ENCODE data around the gene CTSK.
"Not testable (repeated sequence)": the region's sequence is repeated elsewhere in the genome, so short reads cannot be mapped to it uniquely, and the experiment has no call there.

CTSK gene

DNA sequence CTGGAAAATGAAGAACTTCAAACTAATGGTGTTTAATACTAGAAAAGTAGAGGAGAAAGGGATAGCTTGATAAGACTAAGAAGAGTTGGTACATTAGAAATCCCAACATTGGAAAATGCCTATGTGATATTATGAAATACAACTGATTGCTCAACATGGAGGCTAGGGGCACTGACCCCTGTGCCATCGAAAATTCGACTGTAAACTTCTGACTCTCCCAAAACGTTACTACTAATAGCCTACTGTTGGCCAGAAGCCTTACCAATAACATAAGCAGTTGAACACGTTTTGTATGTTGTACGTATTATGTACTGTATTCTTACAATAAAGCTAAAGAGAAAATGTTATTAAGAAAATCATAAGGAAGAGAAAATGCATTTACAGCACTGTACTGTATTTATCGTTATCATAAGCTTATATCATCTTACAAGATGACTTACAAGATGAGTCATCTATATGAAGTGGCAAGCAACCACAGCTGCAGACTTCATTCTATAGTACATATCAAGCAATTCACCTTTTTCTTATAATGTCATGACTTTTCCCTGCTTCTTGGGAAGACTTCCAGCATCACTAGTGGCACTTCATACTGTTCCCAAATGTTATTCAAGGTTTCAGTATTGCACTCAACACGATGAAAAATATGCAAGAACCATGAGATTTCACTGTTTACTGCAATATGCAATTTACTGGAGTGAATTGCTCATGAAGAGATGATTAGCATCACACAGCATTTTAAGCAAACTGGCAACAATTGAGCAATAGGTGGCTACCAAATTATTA, 12.9 kb upstream of the CTSK start:
- H3K27me3 Mint-ChIP-seq, result no peaks in the 10 kb centered on the region
- H3K36me3 Mint-ChIP-seq (ENCODE audit: low read depth), result peaks cover 31% of the 10 kb centered on the region
- peaks cover 7% of the 10 kb centered on the region for H3K4me1 Mint-ChIP-seq (ENCODE audit: low read depth)
- no peak overlapping the region for H3K4me3 Mint-ChIP-seq
- intact Hi-C loops (cut with micrococcal nuclease), result loop anchor here (10.0 kb wide), 1 partner anchor 124 kb away; no protein-coding TSS in a partner anchor
- no peak overlapping the region for H3K27ac Mint-ChIP-seq
- no peaks in the 10 kb centered on the region for H3K9me3 Mint-ChIP-seq

DNA sequence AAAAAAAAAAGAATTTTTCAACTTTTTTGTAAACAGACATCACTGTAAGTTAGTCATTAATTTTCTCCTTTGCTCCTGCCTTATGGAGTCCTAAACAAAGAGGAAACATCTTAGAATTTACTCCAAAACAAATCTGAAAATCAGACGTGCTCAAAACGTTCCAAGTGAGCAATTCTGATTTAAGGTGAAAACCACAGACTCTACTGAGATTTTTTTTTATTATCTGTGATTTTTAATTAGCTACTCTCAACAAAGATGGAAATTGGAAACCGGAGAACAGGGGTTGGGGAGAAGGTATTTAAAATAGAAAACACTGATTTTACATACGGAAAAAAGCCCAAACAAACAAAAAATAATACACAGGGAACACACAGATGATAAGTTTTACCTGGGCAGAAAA, 7.8 kb upstream of the CTSK start:
- Mint-ChIP-seq H3K27ac (no peak overlapping the region), H3K36me3 (ENCODE audit: low read depth) (no peaks in the 10 kb centered on the region), H3K27me3 (no peaks in the 10 kb centered on the region), H3K9me3 (no peaks in the 10 kb centered on the region), H3K4me1 (ENCODE audit: low read depth) (peaks cover 7% of the 10 kb centered on the region), H3K4me3 (no peak overlapping the region)
- intact Hi-C loops (cut with micrococcal nuclease), result no loop called here

DNA sequence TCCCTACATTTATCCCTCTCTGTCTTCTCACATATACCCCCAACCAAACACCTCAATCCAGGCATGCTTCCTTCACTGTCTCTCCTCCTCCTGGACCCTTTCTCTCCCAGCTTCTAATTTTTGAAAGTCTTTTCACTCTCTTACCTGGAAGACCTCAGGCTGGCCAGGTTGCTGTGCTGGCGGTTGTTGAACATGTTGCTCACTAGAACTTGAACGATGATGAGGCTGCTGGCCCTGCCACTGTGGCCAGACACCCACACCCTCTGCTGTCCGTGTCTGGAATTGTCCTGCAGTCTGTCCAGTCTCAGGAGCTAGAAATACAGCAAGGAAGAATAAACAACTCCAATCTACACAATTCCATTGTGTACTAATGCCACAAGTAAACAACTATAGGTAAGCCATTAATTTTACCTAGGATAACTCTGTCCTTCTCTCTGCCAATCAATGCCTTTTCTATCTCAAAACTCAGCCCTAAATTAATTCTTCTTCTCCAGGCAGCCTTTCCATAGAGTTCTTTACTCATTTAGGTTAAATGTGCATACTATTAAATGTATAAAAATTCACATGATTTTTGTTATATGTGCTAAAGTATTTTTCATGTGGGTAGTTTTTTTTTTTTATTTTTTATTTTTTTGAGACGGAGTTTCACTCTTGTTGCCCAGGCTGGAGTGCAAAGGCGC, 5.1 kb upstream of the CTSK start:
- Mint-ChIP-seq H3K4me3 (no peak overlapping the region), H3K27ac (no peak overlapping the region), H3K9me3 (no peaks in the 10 kb centered on the region), H3K36me3 (ENCODE audit: low read depth) (peaks cover 8% of the 10 kb centered on the region), H3K27me3 (no peaks in the 10 kb centered on the region), H3K4me1 (ENCODE audit: low read depth) (peaks cover 15% of the 10 kb centered on the region)
- intact Hi-C loops (cut with micrococcal nuclease), result loop anchor here (1.0 kb wide), 1 partner anchor 53 kb away; no protein-coding TSS in a partner anchor

DNA sequence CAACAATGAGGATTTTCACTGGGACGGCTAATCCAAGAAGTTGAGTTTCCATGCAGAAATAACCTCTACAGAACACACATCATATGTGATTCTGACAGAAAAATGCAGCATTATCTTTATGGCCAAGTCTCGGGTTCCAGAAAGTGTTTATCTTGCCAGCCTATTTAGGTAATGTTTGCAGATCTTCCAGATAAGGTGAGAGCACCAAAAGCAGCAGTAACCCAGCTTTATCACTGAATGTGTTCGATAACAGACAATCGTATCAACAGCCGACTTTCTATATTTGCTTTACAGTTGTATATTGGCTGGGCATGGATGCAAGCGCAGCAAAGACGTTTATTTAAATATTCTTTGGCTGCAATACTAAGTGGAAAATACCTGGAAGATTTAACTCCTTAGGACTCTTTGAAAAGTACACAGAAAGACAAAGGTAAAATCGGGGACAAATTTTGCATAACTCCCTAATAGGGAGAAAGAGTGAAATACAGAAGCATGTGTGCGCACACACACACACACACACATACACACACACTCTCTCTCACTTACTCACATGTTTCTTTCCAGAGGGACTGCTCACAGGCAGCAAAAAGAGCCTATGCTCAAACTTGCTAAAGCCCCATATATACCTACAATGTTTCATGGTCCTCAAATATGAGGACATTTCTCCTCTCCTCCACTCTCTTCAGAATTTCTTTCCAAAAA, 3.0 kb upstream of the CTSK start:
- no peaks in the 10 kb centered on the region for H3K27me3 Mint-ChIP-seq
- H3K27ac Mint-ChIP-seq, result no peak overlapping the region
- no peak overlapping the region for H3K4me3 Mint-ChIP-seq
- intact Hi-C loops (cut with micrococcal nuclease), result loop anchor here (2.0 kb wide), 1 partner anchor 14 kb away; no protein-coding TSS in a partner anchor
- peaks cover 34% of the 10 kb centered on the region for H3K4me1 Mint-ChIP-seq (ENCODE audit: low read depth)
- peaks cover 8% of the 10 kb centered on the region for H3K36me3 Mint-ChIP-seq (ENCODE audit: low read depth)
- no peaks in the 10 kb centered on the region for H3K9me3 Mint-ChIP-seq

DNA sequence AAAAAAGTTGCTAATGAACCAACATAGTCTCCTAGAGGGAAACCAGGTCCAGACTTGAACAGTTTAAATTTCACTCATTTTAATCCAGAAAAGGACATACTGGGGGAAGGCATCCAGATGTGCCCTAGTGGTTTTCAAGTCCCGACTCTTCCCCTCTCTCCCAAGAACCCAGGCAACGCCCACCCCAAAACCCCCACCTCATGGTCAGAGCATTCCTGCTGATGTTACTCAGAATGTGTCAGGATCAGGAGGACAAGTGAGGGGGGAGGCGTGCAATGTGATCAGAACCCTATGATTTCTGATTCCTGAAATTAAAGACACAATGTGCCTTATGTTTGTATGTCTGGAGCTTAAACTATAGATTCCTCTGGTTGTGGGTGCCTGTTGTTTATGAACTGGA, 1.6 kb upstream of the CTSK start:
- no peaks in the 10 kb centered on the region for H3K9me3 Mint-ChIP-seq
- H3K27ac Mint-ChIP-seq, result no peak overlapping the region
- H3K4me1 Mint-ChIP-seq (ENCODE audit: low read depth), result peaks cover 34% of the 10 kb centered on the region
- H3K4me3 Mint-ChIP-seq, result no peak overlapping the region
- peaks cover 14% of the 10 kb centered on the region for H3K36me3 Mint-ChIP-seq (ENCODE audit: low read depth)
- intact Hi-C loops (cut with micrococcal nuclease), result loop anchor here (2.0 kb wide), 1 partner anchor 13 kb away; no protein-coding TSS in a partner anchor
- H3K27me3 Mint-ChIP-seq, result no peaks in the 10 kb centered on the region

DNA sequence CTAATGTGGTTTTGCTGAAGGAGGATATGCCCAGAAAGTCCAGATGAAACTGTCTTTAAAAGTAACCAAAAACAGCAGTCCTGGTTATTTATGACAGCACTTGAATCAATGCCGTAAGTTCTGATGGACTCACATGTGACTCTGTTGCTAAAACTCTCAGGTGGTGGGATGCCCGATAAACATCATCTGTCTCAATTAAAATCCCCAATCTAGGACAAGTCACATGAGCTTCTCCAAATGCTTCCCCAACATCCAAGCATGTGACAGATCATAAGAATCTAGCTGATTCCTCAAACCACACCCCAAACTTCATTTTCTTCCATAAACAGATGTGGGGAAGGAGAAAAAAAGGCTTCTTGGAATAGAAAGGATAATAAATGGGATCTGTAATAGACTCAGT, 786 bp upstream of the CTSK start:
- peaks cover 34% of the 10 kb centered on the region for H3K4me1 Mint-ChIP-seq (ENCODE audit: low read depth)
- no peak overlapping the region for H3K27ac Mint-ChIP-seq
- H3K9me3 Mint-ChIP-seq, result no peaks in the 10 kb centered on the region
- H3K4me3 Mint-ChIP-seq, result no peak overlapping the region
- peaks cover 21% of the 10 kb centered on the region for H3K36me3 Mint-ChIP-seq (ENCODE audit: low read depth)
- H3K27me3 Mint-ChIP-seq, result no peaks in the 10 kb centered on the region
- intact Hi-C loops (cut with micrococcal nuclease), result no loop called here

DNA sequence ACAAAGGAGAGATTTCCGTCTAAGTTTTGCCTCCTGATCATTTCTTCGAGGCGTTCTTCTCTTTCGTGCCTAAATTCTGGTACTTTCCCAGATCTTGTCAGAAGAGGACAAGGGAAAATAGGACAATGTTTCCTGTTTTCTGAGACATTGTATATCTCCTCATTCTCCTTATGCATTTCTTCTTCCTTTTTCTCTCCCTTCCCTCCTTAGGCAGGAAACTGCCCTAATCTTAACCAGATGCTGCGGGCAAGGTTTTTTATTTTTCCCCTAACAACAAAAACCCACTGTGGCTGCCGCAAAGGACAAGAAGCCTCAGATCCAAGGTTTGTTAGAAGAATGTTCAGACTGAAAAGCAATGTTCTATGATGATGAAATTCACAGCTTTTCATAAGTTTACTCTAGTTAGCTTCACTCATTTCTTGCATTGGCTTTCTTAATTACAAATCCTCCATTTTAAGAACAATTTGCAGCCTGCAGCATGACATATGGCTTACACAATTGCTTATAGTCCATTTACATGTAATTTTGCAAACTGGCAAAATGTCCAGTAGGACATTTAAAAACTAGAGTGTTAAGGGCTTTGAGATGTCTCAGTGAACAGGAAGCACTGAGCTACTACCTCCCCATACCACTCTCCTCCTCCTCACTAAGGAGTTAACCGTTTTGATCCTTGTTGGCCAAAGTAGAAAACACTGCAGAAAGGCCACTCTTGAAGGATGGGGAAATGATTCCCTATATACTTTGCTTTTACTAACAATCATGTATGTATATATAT, 624 bp downstream of the CTSK start:
- H3K9me3 Mint-ChIP-seq, result no peaks in the 10 kb centered on the region
- intact Hi-C loops (cut with micrococcal nuclease), result no loop called here
- H3K27me3 Mint-ChIP-seq, result no peaks in the 10 kb centered on the region
- H3K4me1 Mint-ChIP-seq (ENCODE audit: low read depth), result peaks cover 34% of the 10 kb centered on the region
- H3K36me3 Mint-ChIP-seq (ENCODE audit: low read depth), result peaks cover 26% of the 10 kb centered on the region
- peak overlapping the region; percentile 66 for H3K27ac Mint-ChIP-seq
- no peak overlapping the region for H3K4me3 Mint-ChIP-seq

DNA sequence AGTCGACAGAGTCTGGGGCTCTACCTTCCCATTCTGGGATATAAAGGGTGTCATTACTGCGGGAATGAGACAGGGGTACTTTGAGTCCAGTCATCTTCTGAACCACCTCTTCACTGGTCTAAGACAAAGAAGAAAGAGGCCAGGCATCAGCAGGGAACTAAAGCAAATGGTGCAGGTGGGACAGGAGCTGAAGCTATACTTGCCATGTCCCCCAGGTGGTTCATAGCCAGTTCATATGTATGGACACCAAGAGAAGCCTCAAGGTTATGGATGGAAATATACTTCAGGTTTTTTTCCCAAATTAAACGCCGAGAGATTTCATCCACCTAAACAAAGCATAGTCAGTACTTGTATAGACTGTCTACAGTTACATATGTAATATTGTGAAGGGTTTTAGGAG, 2.2 kb downstream of the CTSK start:
- H3K4me3 Mint-ChIP-seq, result no peak overlapping the region
- no peaks in the 10 kb centered on the region for H3K9me3 Mint-ChIP-seq
- H3K27ac Mint-ChIP-seq, result peak overlapping the region; percentile 66
- intact Hi-C loops (cut with micrococcal nuclease), result no loop called here
- peaks cover 29% of the 10 kb centered on the region for H3K36me3 Mint-ChIP-seq (ENCODE audit: low read depth)
- no peaks in the 10 kb centered on the region for H3K27me3 Mint-ChIP-seq
- H3K4me1 Mint-ChIP-seq (ENCODE audit: low read depth), result peaks cover 34% of the 10 kb centered on the region

DNA sequence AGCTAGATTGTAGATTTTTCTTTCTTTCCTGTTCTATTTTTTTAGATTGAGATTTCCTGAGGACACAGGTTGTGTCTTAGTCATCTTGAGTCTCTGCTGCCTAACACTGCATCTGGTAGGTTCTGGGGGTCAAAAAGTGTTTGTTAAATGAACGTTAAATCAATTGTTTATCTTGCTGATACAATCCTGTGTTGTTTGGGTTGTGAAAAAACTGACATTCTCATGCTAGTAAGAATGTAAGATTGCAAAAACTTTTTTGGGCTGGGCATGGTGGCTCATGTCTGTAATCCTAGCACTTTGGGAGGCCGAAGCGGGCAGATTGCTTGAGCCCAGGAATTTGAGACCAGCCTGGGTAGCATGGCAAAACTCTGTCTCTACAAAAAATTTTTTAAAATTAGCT, 3.4 kb downstream of the CTSK start:
- Mint-ChIP-seq H3K9me3 (no peaks in the 10 kb centered on the region), H3K4me1 (ENCODE audit: low read depth) (peaks cover 31% of the 10 kb centered on the region), H3K36me3 (ENCODE audit: low read depth) (peaks cover 24% of the 10 kb centered on the region), H3K4me3 (no peak overlapping the region), H3K27me3 (no peaks in the 10 kb centered on the region), H3K27ac (no peak overlapping the region)
- intact Hi-C loops (cut with micrococcal nuclease), result no loop called here

DNA sequence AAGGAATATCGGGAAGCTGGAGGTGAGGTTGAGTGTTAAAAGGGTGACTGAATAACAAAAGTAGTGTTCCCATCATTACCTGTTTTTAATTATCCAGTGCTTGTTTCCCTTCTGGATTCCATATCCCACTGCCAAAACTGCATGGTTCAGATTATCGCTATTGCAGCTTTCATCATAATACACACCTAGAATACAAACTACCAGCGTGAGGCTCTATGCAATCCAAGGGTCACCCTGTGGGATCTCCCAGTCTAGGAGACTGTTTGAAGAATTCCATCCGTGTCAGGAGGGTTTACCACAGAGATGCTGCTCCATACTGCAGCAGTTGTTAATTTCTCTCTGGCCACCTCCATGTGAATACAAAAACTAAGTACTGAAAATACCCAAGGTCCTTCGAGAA, 9.0 kb downstream of the CTSK start:
- Mint-ChIP-seq H3K4me1 (ENCODE audit: low read depth) (peaks cover 30% of the 10 kb centered on the region), H3K27me3 (no peaks in the 10 kb centered on the region), H3K4me3 (no peak overlapping the region), H3K27ac (no peak overlapping the region), H3K36me3 (ENCODE audit: low read depth) (peaks cover 37% of the 10 kb centered on the region), H3K9me3 (no peaks in the 10 kb centered on the region)
- intact Hi-C loops (cut with micrococcal nuclease), result no loop called here

DNA sequence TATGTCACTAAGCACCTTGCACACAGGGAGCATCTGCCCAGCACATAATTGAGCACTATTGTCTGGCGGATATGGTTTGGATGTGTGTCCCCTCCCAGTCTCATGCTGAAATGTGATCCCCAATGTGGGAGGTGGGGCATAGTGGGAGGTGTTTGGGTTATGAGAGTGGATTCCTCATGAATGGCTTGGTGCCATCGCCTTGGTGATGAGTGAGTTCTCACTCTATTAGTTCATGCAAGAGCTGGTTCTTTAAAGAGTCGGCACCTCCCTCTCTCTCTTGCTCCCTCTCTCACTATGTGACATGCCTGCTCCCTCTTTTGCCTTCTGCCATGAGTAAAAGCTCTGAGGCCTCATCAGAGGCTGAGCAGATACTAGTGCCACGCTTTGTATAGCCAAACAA, 9.5 kb downstream of the CTSK start:
- Mint-ChIP-seq H3K9me3 (no peaks in the 10 kb centered on the region), H3K27ac (no peak overlapping the region), H3K4me1 (ENCODE audit: low read depth) (peaks cover 35% of the 10 kb centered on the region), H3K4me3 (no peak overlapping the region), H3K27me3 (no peaks in the 10 kb centered on the region), H3K36me3 (ENCODE audit: low read depth) (peaks cover 35% of the 10 kb centered on the region)
- intact Hi-C loops (cut with micrococcal nuclease), result no loop called here

DNA sequence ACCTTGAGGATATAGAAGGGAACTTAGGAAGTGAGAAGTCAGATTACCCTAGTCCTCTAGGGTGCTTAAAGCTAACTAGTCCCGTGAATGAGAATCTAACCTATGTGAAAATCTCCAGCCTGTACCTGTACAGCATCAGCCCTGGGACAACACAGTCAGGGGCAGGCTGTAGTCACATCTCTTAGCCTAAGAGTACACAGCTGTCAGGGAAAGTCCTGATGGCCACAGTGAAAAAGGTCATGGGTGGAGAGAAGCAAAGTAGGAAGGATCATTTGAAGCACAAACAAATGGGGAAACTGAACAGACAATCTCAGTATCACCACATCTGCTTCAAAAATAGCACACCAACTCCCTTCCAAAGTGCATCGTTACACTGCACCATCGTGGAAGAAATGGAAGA, 11.7 kb downstream of the CTSK start:
- Mint-ChIP-seq H3K9me3 (no peaks in the 10 kb centered on the region), H3K27ac (peak overlapping the region; percentile 41), H3K4me1 (ENCODE audit: low read depth) (peaks cover 49% of the 10 kb centered on the region), H3K27me3 (no peaks in the 10 kb centered on the region), H3K36me3 (ENCODE audit: low read depth) (peaks cover 27% of the 10 kb centered on the region), H3K4me3 (no peak overlapping the region)
- intact Hi-C loops (cut with micrococcal nuclease), result loop anchor here (2.0 kb wide), 1 partner anchor 14 kb away; no protein-coding TSS in a partner anchor

DNA sequence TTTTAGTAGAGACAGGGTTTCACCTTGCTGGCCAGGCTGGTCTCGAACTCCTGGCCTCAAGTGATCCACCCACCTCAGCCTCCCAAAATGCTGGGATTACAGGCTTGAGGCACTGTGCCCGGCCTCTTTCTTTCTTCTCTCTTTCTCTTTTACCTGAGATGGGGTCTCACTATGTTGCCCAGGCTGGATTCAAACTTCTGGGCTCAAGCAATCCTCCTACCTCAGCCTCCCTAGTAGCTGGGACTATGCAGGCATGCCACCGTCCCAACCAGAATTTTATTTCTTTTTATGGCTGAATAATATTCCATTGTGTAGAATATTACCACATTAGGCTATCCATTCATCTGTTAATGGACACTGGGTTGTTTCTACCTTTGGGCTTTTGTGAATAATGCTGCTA, 14.3 kb downstream of the CTSK start:
- peaks cover 19% of the 10 kb centered on the region for H3K36me3 Mint-ChIP-seq (ENCODE audit: low read depth)
- H3K27ac Mint-ChIP-seq, result peak overlapping the region; percentile 85
- H3K9me3 Mint-ChIP-seq; H3K4me3 Mint-ChIP-seq; intact Hi-C loops (cut with micrococcal nuclease); H3K27me3 Mint-ChIP-seq: not testable (repeated sequence)
- peaks cover 74% of the 10 kb centered on the region for H3K4me1 Mint-ChIP-seq (ENCODE audit: low read depth)

Measured in dendritic cell treated with granulocyte-macrophage colony-stimulating factor and Interleukin-4, amounts not matched to agents 40 ng/mL and 50 ng/mL, for 4 days (primary cell).